Activated CD4-positive, alpha-beta memory T cell treated with anti-CD3 and anti-CD28 coated beads, Interleukin-2, amount 10 ng/mL, durations not matched to agents 7 days and 5 days (primary cell): ENCODE data around the gene KCNH1. TPM values are rescaled to one million over a fixed set of nuclear protein-coding genes. Genes with fewer than 3 reads are reported as not detected.

Experiments
- CTCF ChIA-PET: fragments of 350-600 bp; sonication (Branson Sonifier 250); formaldehyde crosslinking; loops from one replicate; lab custom pipeline; 2021; ENCODE audit warnings: antibody characterized with exemption, inconsistent platforms; lab: Charles Lee
- POLR2A ChIA-PET: fragments of 350-600 bp; sonication (Branson Sonifier 250); formaldehyde crosslinking; loops from one replicate; lab custom pipeline; 2021; ENCODE audit warnings: antibody characterized with exemption; lab: Charles Lee
- DNase-seq: peaks from one replicate; pipeline ENCODE4 v3.0.0-alpha.2; 2020
- H3K27ac Mint-ChIP-seq: one replicate; pipeline ENCODE4 v1.8.0; 2021; ENCODE audit warnings: mild to moderate bottlenecking, mixed read lengths
- H3K27me3 Mint-ChIP-seq: one replicate; pipeline ENCODE4 v1.8.0; 2021; ENCODE audit warnings: mixed read lengths
- H3K36me3 Mint-ChIP-seq: one replicate; pipeline ENCODE4 v1.8.0; 2021; ENCODE audit warnings: low read depth, mixed read lengths
- H3K4me1 Mint-ChIP-seq: one replicate; pipeline ENCODE4 v1.8.0; 2021; ENCODE audit warnings: mixed read lengths
- H3K4me3 Mint-ChIP-seq: one replicate; pipeline ENCODE4 v1.8.0; 2021; ENCODE audit warnings: mild to moderate bottlenecking, mixed read lengths
- H3K9me3 Mint-ChIP-seq: one replicate; pipeline ENCODE4 v1.8.0; 2021; ENCODE audit warnings: mixed read lengths
- total RNA-seq, 2 experiments: library from RNA; stranded (reverse); gene quantifications; one replicate each; pipeline ENCODE4 v1.2.3, GENCODE V29; 2021

The KCNH1 gene
- total RNA-seq, 2 experiments from 2014 or later, result not detected

- DNase-seq, result no peak
- Mint-ChIP-seq H3K27ac (no peak overlapping the region), H3K36me3 (no peaks in the 10 kb centered on the region), H3K4me3 (no peak overlapping the region), H3K27me3 (peaks cover 2% of the 10 kb centered on the region), H3K4me1 (no peaks in the 10 kb centered on the region), H3K9me3 (no peaks in the 10 kb centered on the region)
- POLR2A ChIA-PET, result no interaction called here
- CTCF ChIA-PET, result no interaction called here
Measured at GRCh38 chr1:210817385-210818275, 316.3 kb downstream of the KCNH1 start.

- H3K27ac Mint-ChIP-seq, result no peak overlapping the region
- H3K9me3 Mint-ChIP-seq, result no peaks in the 10 kb centered on the region
- H3K36me3 Mint-ChIP-seq, result no peaks in the 10 kb centered on the region
- POLR2A ChIA-PET, result no interaction called here
- DNase-seq, result no peak
- H3K4me3 Mint-ChIP-seq, result no peak overlapping the region
- no peaks in the 10 kb centered on the region for H3K4me1 Mint-ChIP-seq
- CTCF ChIA-PET, result no interaction called here
- peaks cover 2% of the 10 kb centered on the region for H3K27me3 Mint-ChIP-seq
Measured at GRCh38 chr1:210815641-210816550, 318.1 kb downstream of the KCNH1 start.

- no peaks in the 10 kb centered on the region for H3K4me1 Mint-ChIP-seq
- DNase-seq, result no peak
- no peak overlapping the region for H3K27ac Mint-ChIP-seq
- H3K4me3 Mint-ChIP-seq, result no peak overlapping the region
- no peaks in the 10 kb centered on the region for H3K36me3 Mint-ChIP-seq
- CTCF ChIA-PET, result no interaction called here
- H3K9me3 Mint-ChIP-seq, result no peaks in the 10 kb centered on the region
- POLR2A ChIA-PET, result no interaction called here
- peaks cover 6% of the 10 kb centered on the region for H3K27me3 Mint-ChIP-seq
Measured at GRCh38 chr1:210814382-210815123, 319.4 kb downstream of the KCNH1 start.

- Mint-ChIP-seq H3K4me3 (no peak overlapping the region), H3K4me1 (no peaks in the 10 kb centered on the region), H3K27ac (no peak overlapping the region), H3K36me3 (no peaks in the 10 kb centered on the region), H3K9me3 (no peaks in the 10 kb centered on the region), H3K27me3 (no peaks in the 10 kb centered on the region)
- ChIA-PET CTCF (no interaction called here), POLR2A (no interaction called here)
- no peak for DNase-seq
Measured at GRCh38 chr1:210801501-210801900, 332.4 kb downstream of the KCNH1 start.

- Mint-ChIP-seq H3K27me3 (no peaks in the 10 kb centered on the region), H3K4me1 (no peaks in the 10 kb centered on the region), H3K27ac (no peak overlapping the region), H3K4me3 (no peak overlapping the region), H3K36me3 (no peaks in the 10 kb centered on the region), H3K9me3 (no peaks in the 10 kb centered on the region)
- POLR2A ChIA-PET, result no interaction called here
- CTCF ChIA-PET, result no interaction called here
- no peak for DNase-seq
Measured at GRCh38 chr1:210800756-210801155, 333.2 kb downstream of the KCNH1 start.

GRCh38 chr1:210800301-210800700 is 333.6 kb downstream of the KCNH1 start:
- Mint-ChIP-seq H3K27me3 (no peaks in the 10 kb centered on the region), H3K9me3 (no peaks in the 10 kb centered on the region), H3K4me1 (no peaks in the 10 kb centered on the region), H3K27ac (no peak overlapping the region), H3K36me3 (no peaks in the 10 kb centered on the region), H3K4me3 (no peak overlapping the region)
- ChIA-PET POLR2A (no interaction called here), CTCF (no interaction called here)
- no peak for DNase-seq

- POLR2A ChIA-PET, result no interaction called here
- DNase-seq, result no peak
Measured at GRCh38 chr1:210797422-210797821, 336.5 kb downstream of the KCNH1 start.

GRCh38 chr1:210796421-210796820 is 337.5 kb downstream of the KCNH1 start:
- Mint-ChIP-seq H3K9me3 (no peaks in the 10 kb centered on the region), H3K4me1 (no peaks in the 10 kb centered on the region), H3K36me3 (no peaks in the 10 kb centered on the region), H3K27ac (no peak overlapping the region), H3K4me3 (no peak overlapping the region), H3K27me3 (peaks cover 1% of the 10 kb centered on the region)
- no peak for DNase-seq
- POLR2A ChIA-PET, result no interaction called here
- CTCF ChIA-PET, result no interaction called here

More at GRCh38 chr1:210797422-210797821, 336.5 kb downstream of the KCNH1 start:
- Mint-ChIP-seq H3K27me3 (no peaks in the 10 kb centered on the region), H3K4me1 (no peaks in the 10 kb centered on the region), H3K9me3 (no peaks in the 10 kb centered on the region), H3K27ac (no peak overlapping the region), H3K4me3 (no peak overlapping the region), H3K36me3 (no peaks in the 10 kb centered on the region)
- CTCF ChIA-PET, result no interaction called here

- no peak for DNase-seq
- Mint-ChIP-seq H3K27me3 (peaks cover 2% of the 10 kb centered on the region), H3K4me3 (no peak overlapping the region), H3K9me3 (no peaks in the 10 kb centered on the region), H3K27ac (no peak overlapping the region), H3K4me1 (peaks cover 9% of the 10 kb centered on the region), H3K36me3 (no peaks in the 10 kb centered on the region)
- CTCF ChIA-PET, result no interaction called here
- POLR2A ChIA-PET, result no interaction called here
Measured at GRCh38 chr1:210794445-210794844, 339.5 kb downstream of the KCNH1 start.

- DNase-seq, result no peak
- peaks cover 2% of the 10 kb centered on the region for H3K27me3 Mint-ChIP-seq
- no peak overlapping the region for H3K4me3 Mint-ChIP-seq
- H3K9me3 Mint-ChIP-seq, result no peaks in the 10 kb centered on the region
- ChIA-PET CTCF (no interaction called here), POLR2A (no interaction called here)
- H3K4me1 Mint-ChIP-seq, result peaks cover 9% of the 10 kb centered on the region
- H3K27ac Mint-ChIP-seq, result no peak overlapping the region
- H3K36me3 Mint-ChIP-seq, result no peaks in the 10 kb centered on the region
Measured at GRCh38 chr1:210792250-210793102, 341.5 kb downstream of the KCNH1 start.

- ChIA-PET CTCF (no interaction called here), POLR2A (no interaction called here)
- Mint-ChIP-seq H3K36me3 (no peaks in the 10 kb centered on the region), H3K27ac (no peak overlapping the region), H3K27me3 (peaks cover 4% of the 10 kb centered on the region), H3K4me1 (peaks cover 9% of the 10 kb centered on the region), H3K9me3 (no peaks in the 10 kb centered on the region), H3K4me3 (no peak overlapping the region)
- no peak for DNase-seq
Measured at GRCh38 chr1:210790196-210790595, 343.8 kb downstream of the KCNH1 start.

GRCh38 chr1:210787800-210788199 is 346.1 kb downstream of the KCNH1 start:
- POLR2A ChIA-PET, result no interaction called here
- H3K4me3 Mint-ChIP-seq, result no peak overlapping the region
- peaks cover 9% of the 10 kb centered on the region for H3K4me1 Mint-ChIP-seq
- no peaks in the 10 kb centered on the region for H3K36me3 Mint-ChIP-seq
- H3K9me3 Mint-ChIP-seq, result no peaks in the 10 kb centered on the region
- no peak overlapping the region for H3K27ac Mint-ChIP-seq
- CTCF ChIA-PET, result no interaction called here
- peaks cover 9% of the 10 kb centered on the region for H3K27me3 Mint-ChIP-seq
- no peak for DNase-seq
